GM12892 (cell line): Measurements from ENCODE around the gene GP1BB.

Source experiments
- POLR2A ChIP-seq: IDR thresholded peaks from 2 replicates; pipeline ENCODE4 v1.6.1; 2011; ENCODE audit warnings: low read depth, low read length, control low read depth
- TAF1 ChIP-seq: IDR thresholded peaks from 2 replicates; pipeline ENCODE4 v1.6.1; 2011; ENCODE audit warnings: low read depth, mild to moderate bottlenecking, control low read depth, low read length, borderline replicate concordance

- TF ChIP-seq POLR2A (no peak), TAF1 (no peak)
These were observed 3.8 kb upstream of the GP1BB start for GRCh38 chr22:19719488-19720021.
